Stimulated activated CD8-positive, alpha-beta memory T cell treated with anti-CD3 and anti-CD28 coated beads, Interleukin-7, amount 100 ng/mL, for 4 hours (primary cell): Measurements from ENCODE around the gene AMBRA1.
A peak's percentile ranks its signal among the peaks of the same experiment; 100 is the strongest.

Experiments
- DNase-seq, 2 donors: peaks; one replicate each; pipeline ENCODE4 v3.0.0-alpha.2; 2020; ENCODE audit warnings: low read depth in 2 of 2

Gene AMBRA1

DNA sequence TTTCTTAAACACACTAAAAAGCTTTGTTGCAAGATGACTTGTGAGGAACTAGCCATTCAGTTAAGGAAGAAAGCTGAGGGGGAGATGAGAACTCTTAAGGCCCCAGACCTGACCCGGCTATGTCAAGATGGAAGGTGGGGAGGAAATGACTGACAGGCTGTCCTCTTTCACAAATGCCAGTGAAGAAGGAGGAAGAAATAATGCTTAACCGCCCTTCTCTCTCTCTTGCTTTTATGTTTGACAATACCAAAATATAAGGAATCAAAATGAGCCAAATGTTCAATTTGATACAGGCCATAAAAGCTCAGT, 87.4 kb downstream of the AMBRA1 start:
- DNase-seq, result no peak

DNA sequence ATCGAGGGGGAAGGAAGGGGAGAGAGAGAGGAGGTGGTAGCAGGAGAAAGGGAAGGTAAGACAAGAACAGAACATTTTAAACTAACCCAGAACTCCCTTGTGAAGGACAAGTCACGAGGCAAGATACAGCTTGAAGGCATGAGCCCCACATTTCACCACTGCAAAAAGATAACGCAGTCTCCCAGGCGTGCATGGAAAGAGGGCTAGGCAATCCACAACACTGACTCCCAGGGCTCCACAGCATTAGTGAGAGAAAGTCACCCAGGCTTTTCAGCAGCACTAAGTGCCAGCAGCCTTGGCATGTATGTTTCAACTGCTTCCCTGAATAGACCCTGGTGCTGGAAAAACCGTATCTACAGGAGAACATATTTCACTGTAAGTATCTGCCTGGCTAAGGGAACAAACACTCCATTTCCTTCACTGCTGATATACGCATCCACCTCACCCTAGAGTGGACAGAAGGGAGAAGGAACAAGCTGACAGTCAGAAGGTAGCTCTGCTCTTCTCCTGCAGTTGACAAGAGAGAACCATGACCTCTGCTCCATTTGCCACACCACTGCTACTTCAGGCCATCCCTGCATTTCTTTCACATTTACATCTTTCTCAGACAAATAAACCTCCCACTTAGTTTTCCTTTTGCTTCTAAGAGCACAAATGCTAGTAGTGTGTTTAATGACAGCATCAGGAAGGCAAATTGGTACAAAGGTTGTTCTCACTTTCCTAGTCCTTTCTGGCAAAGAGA, 87.9 kb downstream of the AMBRA1 start:
- no peak for DNase-seq

DNA sequence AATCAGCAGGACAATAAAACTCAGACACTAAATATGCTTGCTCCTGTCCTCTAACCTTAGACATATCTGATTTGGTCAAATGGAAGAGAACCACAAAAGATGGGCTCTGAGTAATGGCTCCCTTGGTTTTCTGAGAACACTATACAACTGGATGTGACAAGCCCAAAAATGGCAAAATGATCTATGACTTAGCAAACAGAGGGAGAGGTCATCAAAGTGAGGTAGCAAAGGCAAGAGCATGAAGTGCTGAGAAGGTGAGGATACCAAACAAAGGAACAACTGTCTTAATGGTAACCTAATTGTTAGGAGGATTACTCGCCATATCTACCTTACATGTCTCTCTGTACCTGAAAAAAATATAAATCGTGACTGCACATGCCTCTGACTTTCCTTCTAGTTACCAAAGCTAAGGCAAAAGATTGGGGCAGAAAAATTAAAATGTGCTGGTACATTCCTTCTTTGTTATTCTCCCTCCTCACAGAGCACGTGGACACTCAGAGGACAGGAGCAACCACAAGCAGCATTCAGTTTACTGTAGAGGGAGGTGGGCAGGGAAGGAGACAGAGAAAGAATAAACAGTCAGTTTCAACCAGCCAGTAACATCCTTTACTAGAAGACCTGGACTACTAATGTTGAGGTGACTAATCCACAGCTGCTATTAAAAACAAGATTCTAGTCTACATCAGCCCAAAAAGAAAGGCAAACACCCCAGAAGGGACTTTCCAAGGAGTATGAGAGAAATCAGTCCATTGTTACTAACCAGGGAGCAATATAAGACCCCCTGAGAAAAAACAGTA, 88.8 kb downstream of the AMBRA1 start:
- no peak for DNase-seq

DNA sequence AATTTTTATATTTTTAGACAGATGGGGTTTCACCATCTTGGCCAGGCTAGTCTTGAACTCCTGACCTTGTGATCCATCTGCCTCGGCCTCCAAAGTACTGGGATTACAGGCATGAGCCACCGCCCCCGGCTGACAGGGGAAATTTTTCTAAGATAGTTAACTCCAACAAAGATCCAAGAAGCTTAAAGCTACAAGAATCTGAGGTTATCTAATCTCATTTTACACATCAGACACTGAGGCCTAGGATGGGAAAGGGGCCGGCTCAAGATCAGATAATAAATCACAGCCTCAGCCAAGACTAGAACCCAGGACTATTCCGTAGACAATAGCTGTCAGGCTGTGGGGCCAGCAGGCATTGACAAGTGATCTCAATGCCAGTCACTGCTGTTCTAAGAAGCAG, 94.0 kb downstream of the AMBRA1 start:
- no peak for DNase-seq

DNA sequence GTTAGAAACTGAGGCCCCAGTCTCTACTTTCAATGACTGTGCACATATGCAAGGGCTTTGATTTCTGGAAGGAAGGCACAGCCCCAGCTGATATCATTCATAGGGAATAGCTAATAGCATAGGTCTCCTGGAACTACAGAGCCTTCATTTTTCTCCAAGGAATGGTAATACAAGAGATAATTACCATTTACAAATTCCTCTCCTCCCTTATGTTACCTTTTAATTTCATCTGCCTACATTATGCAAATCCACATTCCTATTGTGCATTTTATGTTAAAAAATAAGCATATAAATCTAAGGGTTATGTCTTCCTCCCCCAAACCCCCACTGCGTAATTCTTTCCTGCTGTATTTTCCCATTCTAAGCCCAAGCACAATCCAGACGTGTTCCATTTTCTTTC, 94.9 kb downstream of the AMBRA1 start:
- no peak for DNase-seq

DNA sequence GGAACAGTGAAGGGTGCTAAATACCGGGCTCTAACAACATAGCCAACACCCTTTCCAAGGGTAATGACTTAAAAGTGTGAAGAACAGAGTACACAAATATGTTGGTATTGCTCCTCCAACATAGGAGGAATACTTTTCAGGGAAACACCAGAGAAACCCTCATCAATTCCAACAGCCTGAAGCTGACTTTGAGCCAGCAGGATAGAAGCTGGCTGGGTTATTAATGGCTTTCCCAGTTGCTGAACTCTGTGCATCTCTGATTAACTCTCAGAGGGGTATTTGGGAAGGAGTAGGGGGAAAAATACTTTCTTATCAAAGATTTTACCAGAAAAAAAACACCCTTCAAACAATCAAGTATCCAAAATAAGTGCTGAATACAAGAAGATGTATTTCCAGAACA, 95.6 kb downstream of the AMBRA1 start:
- DNase-seq, result no peak

DNA sequence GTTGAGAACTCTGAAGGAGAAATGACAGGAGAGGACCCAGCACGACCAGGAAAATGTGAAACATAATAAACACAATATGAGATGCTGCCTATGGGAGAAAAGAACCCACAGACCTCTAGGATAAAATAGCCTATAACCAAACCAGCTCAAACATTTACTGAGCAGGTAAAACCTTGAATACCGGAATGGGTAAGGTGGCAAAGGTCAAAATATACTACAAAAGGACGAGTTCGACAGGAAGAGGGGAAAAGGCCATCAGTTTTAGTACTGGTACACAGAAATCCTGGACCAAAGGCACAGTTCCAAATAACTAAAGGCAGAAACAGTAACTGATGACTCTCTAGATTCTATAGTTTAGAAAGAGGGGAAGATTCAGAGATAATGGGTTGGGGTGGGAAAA, 96.3 kb downstream of the AMBRA1 start:
- DNase-seq, result no peak

DNA sequence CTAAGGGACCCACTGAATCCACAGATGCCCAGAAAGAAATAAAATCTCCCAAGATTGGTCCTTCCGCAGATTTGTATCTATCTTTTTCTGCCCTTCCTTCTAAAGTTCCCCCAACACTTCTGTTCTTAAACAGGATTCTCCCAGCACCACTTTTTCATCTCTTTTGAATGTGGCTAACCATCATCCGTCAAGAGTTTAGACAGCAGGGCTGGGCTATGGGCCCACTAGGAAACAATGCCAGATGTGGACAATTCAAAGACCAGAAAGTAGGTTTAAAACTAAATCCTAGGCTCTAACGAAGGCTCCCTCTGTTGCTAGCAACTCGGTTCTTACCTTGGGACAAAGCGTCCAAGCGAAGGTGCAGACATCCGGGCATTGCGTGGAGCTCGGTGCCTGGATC, 100.0 kb downstream of the AMBRA1 start:
- no peak for DNase-seq

DNA sequence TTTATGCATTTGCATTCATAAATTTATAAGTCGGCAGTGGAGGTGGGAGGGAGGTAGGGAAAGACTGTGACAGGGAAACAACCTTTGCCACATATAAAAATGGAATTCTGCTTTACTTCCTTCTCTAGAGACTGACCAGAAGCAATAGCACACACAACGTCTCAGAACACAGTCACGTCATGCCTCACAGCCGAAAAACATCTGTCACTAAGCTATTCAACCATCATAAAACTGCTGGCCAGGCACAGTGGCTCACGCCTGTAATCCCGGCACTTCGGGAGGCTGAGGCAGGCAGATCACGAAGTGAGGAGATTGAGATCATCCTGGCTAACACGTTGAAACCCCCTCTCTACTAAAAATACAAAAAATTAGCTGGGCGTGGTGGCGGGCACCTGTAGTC, 101.3 kb downstream of the AMBRA1 start:
- no peak for DNase-seq

DNA sequence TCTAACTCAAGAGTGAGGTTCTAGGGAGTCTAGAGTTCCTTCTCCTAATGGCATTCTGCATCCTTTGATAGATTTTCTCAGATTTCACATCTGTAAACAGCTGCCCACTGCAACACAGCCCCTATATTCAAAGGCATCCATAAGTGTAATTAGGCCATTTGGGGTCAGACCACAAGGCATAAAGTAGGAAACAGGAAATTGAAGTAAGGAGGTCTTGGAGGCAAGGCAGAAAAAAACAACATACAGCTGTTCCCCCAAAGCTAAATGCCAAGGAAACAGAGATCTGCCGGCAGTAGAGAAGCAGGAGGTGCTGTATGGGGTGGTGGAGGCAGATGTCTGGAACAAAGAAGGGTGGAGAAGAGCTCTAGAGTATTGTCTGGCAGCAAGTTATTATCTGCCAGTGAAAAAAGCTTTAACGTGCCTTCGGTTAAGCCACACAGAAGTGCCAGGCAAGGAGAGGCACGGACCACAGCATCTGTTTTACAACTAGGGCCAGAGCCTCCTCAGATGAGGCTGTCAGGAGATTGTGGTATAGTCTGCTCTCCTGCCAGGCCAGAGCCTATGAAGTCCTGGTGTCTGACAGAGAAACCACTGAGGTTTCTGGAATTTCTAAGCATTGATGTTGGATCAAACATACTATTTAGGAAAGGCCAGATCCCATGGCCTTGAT, 102.0 kb downstream of the AMBRA1 start:
- no peak for DNase-seq

DNA sequence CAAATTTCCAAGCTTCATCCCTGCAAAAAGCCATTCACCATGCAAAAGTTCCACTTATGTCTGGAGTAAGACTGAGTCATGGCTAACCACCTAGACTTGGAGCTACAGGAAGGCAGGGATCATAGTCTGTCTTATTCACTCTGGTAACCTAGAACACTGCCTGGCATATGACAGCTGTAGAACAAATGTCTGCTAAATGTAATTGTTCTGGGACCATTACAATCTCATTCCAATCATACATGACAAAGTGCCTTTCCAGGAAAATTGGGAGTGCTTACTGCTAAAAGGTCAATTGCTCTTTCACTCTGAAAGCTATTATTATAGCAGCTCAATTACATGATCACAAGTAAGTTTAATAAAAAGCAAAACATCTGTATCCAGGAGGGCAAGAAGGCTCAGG, 103.2 kb downstream of the AMBRA1 start:
- DNase-seq, result no peak

DNA sequence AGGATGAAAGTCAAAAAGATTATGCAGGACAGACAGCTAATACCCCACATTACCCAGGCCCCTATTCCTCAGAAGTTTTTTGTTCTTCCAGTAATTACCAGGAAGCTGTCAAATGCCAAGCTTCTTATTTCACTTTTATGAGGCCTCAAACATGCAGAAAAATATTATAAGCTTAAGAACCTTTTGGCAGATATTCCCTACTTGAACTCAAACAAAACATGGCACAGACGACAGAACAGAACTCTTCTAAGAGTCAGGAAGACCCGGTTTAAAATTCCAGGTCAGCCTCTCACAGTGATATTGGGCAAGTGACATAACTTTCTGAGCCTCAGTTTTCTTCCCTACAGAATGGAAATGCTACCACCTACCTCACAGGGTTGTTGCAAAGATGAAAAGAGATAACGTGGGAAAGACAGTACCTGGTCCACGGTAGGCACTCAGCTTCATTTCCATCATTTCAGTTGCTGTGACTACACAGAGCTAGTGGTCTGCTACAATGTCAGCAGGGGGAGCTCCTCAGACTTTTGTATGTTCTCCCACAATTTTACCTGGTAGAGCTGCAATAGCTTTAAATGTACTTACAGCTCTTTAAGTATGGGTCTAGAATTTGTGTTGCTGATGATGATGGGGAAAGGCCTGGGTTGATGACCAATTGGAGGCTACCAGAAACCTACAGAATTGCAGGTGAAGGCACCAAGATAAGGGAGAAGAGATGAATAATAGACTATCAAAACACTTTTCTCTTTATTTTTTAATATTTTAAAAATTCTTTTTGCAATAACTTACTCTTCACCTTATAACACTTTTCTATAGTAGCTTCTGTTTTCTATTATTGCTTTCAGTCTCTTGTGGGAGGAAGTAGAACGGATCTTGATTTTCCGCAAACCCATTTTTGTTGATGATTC, 103.9 kb downstream of the AMBRA1 start:
- DNase-seq, result peak in 1 of 2 donors; percentile 2

DNA sequence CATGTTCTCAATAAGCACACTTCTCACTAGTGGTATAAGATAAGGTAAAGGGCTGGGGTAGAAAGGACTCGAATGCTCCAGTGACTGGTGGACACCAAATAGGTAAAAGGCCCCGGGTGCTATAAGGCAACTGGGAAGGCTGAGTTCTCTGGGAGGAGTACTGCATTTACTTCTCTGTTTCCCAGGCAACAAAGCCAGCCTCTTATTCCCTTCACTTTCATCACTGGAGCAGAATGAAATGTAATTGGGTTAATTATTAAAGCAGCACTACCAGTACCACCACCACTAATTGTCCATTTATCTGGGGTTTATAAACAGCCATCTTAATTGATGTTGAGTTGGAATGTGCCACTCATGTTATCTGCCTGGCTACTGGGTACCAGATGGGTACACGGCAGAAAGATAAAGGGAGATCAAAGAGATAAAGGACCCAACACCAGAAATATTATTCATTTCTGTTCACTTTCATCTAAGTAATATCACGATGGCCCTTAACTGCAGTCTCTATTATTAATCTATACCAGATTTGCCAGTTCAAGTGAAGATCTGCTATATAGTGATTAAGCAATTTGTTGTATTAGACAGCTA, 107.9 kb downstream of the AMBRA1 start:
- no peak for DNase-seq

DNA sequence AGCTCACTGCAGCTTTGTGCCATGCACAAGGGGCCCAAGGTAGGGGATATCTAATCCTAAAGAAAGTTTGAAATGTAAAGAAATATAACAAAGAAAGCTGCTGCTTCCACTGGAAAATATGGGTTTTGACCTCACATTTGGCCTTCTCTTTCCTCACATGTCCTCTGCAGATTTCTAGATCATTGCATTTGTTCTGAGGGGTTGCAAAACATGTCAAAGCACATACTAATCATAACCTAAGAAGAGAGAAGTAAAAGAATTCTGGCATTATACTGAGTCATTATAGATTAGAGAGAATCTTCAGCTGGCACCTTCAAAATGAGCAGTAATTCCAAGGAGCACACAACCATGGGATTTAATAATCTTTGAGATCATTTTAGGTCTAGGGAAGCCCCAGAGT, 109.7 kb downstream of the AMBRA1 start:
- no peak for DNase-seq

DNA sequence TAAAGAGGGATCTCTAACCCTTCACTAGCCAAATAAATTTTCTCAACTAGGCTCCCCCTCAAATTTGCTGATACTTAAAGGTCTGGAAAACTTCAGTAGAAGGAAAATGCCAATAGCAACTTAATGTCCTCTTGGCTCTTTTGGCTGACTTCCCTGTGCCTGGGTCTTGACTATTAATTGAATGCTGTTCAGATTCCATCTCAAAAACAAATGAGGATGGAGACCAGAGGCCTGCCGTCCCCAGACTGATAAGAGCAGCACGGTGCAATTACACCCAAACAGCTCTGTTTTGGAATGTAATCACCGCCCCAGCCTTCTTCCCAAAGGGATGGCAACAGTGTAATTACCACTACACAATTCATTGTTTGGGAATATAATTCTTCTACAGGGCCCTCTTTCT, 112.9 kb downstream of the AMBRA1 start:
- DNase-seq, result no peak

DNA sequence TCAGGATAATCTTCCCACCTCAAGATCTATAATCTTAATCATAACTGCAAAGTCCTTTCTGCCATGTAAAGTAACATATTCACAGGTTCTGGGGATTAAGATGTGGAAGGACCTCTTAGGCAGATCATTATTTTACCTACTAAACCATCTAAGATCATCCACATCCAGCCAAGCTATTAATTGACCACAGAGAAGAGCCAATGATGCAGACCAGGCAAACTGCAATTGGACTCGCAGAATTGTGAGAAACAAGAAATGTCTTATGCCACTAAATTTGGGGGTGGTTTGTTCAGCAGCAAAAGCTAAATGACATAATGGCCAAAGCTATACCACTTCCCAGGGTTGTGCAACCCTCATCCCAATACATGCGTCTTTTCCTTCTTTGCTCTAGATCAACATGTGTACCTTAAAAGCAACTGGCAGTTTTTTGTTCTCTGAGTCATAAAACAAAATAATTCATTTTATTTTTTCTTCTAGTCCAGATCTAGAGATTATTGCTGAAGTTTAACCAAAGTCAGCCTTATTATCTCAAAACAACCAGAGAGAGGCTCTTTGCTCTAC, 113.6 kb downstream of the AMBRA1 start:
- DNase-seq, result no peak

DNA sequence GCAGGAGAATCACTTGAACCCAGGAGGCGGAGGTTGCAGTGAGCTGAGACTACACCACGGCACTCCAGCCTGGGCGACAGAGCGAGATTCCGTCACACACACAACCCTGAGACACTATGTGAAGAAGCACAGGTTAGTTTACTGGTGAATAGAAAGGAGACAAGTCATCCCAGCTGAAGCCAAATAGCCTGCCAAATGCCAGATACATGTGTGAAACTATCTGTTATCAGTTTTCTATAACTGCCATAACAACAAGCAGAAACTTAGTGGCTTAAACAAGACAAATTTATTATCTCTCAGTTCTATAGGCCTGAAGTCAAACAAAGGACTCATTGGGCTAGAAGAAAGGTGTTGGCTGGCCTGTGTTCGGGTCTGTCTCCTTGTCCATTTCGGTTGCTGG, 114.2 kb downstream of the AMBRA1 start:
- DNase-seq, result no peak

DNA sequence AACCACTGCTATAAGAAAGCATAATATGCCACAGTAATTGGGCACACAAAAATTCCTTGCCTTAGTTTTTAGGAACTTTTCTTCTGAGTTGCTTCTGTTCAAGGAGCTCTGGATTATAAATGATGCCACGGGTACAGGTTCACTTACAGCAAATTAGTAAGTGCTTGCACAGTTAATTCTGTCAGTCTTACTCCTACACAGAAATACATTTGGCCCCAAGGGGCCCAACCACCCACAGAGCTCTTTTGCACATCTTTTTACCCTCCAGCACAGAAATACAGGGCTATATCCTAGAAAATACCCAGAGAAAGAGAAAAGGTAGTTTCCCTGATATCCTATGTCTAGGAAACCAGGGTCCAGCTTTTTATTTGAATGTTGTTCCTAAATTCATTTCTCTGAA, 115.6 kb downstream of the AMBRA1 start:
- no peak for DNase-seq

DNA sequence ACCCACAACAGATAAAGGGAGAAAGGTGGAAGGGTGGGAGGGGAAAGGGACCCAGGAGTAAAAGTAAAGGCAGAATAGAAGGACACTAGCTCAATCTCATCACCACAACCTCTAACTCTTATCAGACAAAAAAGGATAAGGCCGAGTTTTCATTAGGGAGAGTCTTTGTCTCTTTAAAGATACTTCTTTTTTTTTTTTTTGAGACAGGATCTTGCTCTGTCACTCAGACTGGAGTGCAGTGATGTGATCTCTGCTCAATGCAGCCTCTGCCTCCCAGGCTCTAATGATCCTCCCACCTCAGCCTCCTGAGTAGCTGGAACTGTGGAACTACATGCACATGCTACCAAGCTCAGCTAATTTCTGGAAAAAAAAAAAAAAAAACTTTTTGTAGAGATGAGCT, 116.7 kb downstream of the AMBRA1 start:
- no peak for DNase-seq

DNA sequence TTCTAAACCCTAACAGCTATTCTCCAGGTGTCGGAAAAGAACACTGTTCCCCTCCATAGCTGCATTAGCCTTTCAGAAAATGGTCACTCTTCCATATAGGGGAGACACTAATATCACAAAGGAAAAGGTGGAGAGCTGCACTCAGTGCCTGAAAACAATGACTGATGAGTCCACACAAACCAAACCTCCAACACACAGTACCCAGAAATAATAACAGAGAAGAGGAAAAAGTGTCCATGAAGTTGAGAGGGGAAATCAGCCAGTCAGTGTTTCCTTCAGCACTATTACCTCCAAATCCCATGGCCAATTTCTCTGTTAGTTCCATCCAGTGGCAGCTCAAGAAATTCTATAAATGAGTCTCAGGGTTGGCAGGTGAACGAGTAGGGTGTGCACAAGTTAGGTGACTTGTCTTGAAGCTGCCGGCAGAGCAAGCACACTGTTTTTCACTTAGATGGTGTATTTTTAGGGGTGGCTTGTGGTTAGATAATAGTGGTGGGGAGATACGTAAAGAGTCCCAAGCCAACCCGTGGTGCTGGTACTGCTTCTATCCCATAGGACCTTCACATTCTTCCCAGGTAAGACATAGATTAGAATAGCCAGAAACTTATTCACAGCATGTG, 117.8 kb downstream of the AMBRA1 start:
- no peak for DNase-seq
